ENCODE data around the gene TSPAN11. TPM values are rescaled to one million over a fixed set of nuclear protein-coding genes. Genes with fewer than 3 reads are reported as not detected.

The TSPAN11 gene
- total and polyA plus RNA-seq, 2 of the 8 experiments (the other 6 are each of a cell fraction or from before 2014, with no cell fraction given): 3.9 to 8.2 TPM

DNA sequence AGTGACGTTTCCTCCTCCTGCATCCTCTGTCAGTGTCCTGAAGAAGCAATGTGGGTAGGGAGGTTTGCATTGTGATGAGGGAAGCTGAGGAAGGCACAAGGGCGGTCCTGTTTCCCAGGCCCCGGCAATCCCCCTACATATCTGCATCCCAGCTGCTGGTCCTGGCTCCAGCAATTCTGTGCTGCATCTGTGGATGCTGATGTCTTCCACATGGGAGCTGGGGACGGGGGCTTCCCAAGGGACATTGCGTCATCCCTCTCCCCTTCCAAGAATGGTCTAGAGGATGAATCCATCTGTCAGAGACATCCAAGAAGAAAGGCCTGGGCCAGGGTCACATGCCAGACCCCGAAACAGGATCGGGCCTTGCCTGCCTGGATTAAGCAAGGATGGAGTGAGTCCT, 52.1 kb downstream of the TSPAN11 start (continued):
- TF ChIP-seq CHD7 (IDR thresholded peaks at IDR 0.05; ENCODE audit: insufficient replicate concordance, low read length) (no peak), CHD1 (IDR thresholded peaks at IDR 0.05; ENCODE audit: low read depth, low read length) (no peak)

Measured in H1 (cell line).